GM18511 (cell line): ENCODE results near the gene CDK14.
"Not testable (repeated sequence)": the region's sequence is repeated elsewhere in the genome, so short reads cannot be mapped to it uniquely, and the experiment has no call there.

Experiments used
- ATAC-seq: cut with Tn5 transposase; IDR thresholded peaks from one replicate; pipeline ENCODE4 v1.9.1; 2021; ENCODE audit warnings: mild to moderate bottlenecking, moderate library complexity; ENCODE audit not compliant: unreplicated experiment

The CDK14 gene

DNA sequence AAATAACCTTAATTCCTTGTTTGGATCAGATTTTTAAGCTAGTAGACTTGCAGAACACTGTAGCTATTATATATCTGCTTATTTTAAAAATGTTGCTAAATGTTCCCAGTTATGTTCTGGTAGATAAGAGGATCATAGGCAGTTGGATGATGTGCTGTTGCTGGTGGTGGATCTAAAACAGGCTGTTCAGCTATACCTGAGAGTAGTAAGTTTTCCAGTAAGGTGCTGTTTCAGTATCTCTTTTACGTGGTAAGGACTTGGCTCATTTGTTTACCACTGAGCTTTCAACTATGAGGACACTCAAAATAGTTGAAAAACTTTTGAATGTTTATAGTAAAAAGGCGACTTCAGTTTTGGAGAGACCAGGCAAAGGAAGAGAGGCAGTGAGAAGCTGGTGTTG, 180.9 kb downstream of the CDK14 start:
- peak; percentile 94 for ATAC-seq

- ATAC-seq, result peak; percentile 46
These were observed 181.3 kb downstream of the CDK14 start for GRCh38 chr7:90777465-90777864.

DNA sequence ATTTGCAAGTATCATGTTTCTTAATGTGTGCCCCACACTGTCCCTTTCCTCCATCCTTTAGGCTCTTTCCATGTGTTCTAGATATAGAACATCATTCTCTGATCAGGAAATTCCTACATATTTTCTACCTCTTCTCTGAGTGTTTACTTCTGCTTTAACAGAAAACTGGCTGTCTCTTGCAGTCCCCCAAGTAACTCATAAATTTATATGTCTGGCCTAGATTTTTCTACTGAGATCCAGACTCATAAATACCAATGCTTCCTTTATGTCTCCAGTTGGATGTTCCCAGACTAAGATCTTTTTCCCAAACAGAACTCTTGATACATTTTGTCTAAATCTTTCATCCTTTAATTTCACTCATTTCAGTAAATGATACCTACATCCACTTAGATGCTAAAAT, 181.8 kb downstream of the CDK14 start:
- ATAC-seq, result no peak

DNA sequence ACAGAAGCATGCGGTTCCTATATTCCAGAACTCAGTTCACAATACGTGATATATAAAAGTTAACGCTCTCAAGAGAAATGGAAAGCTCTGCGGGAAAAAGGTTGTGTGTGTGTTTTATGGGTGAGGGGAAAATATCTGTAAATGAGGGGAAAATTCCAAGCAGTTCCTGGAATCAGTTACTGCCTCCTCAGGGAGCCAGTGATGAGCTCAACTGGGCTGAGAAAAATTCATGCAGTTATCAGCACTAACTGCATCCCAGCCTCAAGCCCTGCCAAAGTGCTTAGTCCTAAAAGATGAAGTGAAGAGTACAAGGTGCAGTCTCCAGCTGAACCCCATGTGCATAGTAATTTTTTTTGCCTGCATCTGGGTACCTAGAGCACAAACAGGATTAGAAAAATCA, 191.9 kb downstream of the CDK14 start:
- no peak for ATAC-seq

DNA sequence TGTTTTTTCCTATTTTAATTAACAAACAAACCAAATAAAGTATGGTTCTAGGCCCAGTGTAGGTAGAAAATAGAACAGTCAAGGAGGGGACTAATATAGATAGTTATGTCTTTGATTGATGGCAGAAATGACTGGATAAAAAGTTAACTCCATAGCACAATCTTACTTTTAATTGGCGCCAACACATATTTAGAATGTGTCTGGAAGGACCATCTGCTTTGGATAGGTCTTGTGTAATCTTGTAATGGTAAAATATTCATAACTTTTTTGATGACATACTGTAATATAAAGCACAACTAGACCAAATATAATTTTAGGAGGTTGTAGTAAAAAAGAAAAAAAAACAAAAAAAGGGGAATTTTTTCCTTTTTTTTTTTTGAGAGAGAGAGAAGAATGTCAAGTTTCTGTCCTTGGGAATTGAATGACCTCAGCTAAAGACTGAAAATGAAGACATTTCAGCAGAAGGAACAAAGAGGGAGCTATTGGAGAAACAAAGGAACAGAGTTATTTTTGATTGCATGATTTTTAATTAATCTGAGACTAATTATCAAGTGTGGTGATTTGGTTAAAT, 193.7 kb downstream of the CDK14 start:
- ATAC-seq, result no peak

DNA sequence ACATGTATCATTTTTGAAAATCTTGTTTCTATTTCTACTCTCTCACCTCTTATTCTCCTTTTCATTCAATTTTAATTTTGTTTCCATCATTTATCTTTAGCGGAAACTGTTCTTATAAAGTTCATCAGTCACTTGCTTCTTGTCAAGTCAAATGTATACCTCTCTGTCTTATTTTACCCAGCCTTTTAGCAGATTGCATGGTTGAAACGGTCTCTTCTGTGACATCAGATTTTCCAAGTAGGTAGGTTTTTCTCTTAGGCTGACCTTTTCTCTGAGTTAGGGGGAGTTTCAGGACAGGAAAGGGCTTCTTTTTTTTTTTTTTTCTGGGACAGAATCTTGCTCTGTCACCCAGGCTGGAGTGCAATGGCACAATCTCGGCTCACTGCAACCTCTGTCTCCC, 195.5 kb downstream of the CDK14 start:
- ATAC-seq, result no peak

DNA sequence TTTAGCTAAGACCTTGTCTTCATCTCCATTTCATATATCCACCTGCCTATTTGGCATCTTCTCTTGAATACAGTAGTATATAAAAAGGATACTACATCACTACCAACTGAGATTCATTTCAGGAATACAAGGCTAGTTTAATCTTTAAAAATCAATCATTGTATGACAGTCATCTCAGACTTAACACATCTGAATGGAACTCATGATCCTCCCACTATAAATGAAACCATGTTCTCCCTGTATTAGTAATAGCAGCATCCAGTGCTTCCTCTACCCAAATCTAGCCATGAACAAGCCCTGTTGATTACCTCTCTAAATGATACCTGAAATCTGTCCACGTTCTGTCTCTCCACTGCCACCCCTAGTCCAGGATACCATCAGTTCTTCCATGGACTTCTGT, 196.2 kb downstream of the CDK14 start:
- no peak for ATAC-seq

- not testable (repeated sequence) for ATAC-seq
These were observed 198.1 kb downstream of the CDK14 start for GRCh38 chr7:90794234-90794633.

DNA sequence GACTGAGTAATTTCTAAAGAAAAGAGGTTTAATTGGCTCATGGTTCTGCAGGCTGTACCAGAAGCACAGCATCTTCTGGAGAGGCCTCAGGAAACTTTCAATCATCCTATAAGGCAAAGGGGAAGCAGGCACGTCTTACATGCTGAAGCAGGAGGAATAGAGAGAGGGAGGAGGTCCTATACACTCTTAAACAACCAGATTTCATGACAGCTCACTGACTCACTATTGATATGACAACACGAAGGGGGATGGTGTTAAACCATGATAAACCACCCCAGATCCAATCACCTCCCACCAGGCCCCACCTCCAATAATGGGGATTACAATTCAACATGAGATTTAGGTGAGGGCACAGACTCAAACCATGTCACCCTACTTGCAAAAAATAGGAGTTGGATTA, 201.5 kb downstream of the CDK14 start:
- ATAC-seq, result no peak

- ATAC-seq, result no peak
These were observed 208.2 kb downstream of the CDK14 start for GRCh38 chr7:90804370-90804769.

DNA sequence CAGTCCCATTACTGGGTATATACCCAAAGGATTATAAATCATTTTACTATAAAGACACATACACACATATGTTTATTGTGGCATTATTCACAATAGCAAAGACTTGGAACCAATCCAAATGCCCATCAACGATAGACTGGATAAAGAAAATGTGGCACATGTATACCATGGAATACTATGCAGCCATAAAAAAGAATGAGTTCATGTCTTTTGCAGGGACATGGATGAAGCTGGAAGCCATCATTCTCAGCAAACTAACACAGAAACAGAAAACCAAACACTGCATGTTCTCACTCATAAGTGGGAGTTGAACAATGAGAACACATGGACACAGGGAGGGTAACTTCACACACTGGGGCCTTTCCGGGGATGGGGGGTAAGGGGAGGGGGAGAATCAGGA, 219.4 kb downstream of the CDK14 start:
- not testable (repeated sequence) for ATAC-seq

- peak; percentile 100 for ATAC-seq
These were observed 220.5 kb downstream of the CDK14 start for GRCh38 chr7:90816511-90817142.

GRCh38 chr7:90817151-90817550, 221.0 kb downstream of the CDK14 start:
- ATAC-seq, result peak; percentile 4

DNA sequence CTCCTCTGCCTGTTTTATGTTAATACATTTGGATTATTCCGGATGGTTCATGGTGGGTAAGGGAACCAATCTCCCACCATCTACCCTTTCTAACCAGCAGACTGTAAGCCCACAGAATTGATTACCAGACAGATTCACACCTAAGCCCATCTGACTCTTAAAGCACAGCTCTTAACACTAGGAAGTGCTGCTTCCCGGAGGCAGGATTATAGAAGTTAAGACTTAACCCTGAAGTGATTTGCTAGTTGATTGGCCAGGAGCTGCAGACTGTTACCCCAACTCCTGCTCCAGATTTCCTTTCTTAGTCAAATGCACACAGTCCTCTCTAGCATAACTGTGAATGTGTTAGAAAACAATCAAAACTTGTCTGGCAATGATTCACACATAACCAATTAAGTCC, 221.7 kb downstream of the CDK14 start:
- ATAC-seq, result no peak

DNA sequence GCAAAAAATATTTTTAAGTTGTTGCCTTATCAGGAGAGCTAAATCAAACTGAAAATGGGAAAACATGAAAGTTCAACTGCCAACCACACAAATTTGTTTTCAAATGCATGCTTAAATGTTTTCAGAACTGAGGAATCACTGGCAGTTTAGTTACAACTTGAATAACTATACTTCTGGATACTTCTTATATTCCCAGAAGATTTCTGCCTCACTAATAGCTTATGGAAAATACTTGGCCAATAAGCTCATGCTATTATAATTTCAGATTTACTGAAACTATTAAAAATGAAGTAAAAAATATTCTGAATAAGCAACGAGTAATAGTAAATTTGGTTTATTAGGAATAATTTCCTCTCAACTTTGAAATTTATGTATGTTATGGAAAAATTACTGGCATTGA, 222.2 kb downstream of the CDK14 start:
- no peak for ATAC-seq

GRCh38 chr7:90821961-90822620, 226.0 kb downstream of the CDK14 start:
- ATAC-seq, result no peak

DNA sequence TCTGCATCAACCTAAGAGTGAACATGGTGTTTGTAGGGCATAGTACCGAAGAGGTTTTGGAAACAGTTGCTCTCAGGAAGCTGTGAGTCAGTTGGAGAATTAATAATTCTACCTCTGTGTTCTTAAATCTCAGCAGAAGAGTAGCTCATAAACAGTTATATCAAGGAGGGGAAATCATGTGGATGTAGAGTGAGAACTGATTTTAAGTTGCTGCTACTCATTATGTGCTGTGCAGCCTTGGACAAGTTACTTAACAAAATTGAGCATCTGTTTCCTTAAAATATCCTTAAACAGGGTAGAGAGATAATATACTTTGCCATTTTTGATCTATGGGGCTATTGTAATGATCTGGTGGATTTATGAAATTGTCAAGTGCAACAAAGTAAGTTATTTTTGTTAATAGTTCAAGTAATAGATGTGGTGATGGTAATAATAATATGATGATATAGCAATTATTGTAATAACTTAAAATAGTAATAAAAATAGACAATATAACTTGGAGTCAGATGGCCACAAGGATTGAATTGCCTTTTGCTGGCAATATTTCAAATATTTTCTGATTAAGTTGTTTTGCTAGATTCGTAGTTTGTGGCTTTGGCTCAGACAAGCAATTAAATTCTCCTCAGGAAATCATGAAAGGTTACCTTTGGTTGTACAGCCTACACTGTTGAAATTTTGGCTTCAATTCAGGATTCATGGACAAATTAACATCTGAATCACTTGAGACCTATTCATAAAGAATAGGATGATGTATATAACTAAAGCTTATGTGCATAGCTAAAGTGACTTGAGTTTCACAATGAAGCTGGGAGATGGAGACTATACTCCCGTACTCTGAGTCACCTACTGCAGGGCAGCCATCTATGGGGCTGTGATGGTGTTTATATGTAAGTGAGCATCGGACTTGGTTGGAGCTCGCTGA, 228.5 kb downstream of the CDK14 start:
- no peak for ATAC-seq

DNA sequence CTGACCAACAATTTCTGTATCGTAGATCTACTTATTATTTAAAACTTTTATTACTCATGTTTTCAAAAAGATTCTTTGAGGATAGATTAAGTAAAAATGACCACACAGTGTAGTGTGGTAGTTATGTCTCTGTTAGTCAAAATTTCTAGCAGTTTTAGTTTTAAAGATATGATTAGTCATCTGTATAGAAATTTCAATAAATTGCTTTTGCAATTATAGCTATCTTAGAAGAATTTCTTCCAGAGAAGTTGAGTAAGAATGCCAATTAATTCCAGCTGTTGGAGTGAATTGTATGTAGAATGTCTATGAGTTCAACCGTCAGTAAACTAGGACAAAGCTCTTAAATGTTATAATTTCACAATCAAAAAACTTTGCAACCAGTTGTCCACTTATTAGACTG, 229.7 kb downstream of the CDK14 start:
- no peak for ATAC-seq

DNA sequence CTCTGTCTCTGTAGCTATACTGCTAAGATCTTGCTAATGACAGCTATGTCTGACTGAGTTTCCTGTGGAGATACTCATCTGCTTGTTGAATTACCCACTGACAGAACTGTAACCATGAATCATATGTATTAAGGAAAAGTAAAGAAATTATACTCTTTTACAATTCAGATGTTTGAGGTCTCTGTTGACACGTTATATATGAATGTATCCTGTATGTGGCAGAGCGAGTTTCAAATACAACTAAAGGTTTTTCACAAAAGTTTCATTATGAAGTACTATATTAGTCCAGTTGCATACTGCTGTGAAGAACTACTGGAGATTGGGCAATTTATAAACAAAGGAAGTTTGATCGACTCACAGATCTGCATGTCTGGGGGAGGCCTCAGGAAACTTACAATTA, 232.5 kb downstream of the CDK14 start:
- ATAC-seq, result no peak

- ATAC-seq, result no peak
These were observed 234.2 kb downstream of the CDK14 start for GRCh38 chr7:90830308-90830707.

DNA sequence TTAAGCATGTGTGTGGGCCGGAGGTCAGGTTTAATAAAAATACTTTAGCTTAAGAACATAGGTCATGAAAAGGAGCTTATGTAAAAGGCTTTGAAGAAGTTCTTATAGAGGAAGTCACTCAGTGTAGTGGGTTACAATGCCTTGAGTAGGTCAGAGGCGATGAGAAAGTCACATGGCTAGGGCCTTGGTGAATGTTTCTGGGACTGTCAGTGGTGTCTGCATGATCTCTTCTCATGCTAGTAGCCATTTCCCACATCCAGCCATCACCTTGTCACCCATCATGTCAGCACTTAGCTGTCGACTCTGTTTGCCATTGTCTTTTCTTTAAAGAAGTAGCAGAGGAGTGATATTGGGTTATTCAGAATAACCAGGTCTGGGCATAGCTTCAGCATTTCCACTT, 236.6 kb downstream of the CDK14 start:
- no peak for ATAC-seq

GRCh38 chr7:90833443-90833842, 237.3 kb downstream of the CDK14 start:
- ATAC-seq, result no peak
